HG03521 (cell line): Measurements from ENCODE around the gene TTC38.
"Not testable (repeated sequence)": the region's sequence is repeated elsewhere in the genome, so short reads cannot be mapped to it uniquely, and the experiment has no call there.

Experiments
- ATAC-seq: cut with Tn5 transposase; IDR thresholded peaks from one replicate; pipeline ENCODE4 v1.9.1; 2021; ENCODE audit warnings: mild to moderate bottlenecking, moderate library complexity; ENCODE audit not compliant: unreplicated experiment

The TTC38 gene

DNA sequence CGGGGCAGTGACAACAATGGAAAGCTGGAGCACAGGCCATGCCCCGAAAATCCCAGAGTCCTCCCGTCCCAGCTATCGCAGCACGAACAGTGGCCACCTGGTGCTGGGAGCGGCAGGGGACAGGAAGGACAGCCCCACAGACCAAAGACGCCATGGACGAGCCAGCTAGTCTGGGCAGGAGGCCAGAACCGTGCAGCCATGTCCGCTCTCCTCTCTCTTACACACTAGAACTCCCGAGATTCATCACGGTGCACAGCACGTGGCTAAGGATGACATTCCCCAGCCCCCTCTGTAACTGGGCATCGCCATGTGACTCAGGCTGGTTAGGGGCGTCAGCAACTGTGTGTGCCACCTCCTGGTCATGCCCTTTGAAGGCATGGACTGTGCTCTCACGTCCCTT, 22.3 kb upstream of the TTC38 start:
- no peak for ATAC-seq

DNA sequence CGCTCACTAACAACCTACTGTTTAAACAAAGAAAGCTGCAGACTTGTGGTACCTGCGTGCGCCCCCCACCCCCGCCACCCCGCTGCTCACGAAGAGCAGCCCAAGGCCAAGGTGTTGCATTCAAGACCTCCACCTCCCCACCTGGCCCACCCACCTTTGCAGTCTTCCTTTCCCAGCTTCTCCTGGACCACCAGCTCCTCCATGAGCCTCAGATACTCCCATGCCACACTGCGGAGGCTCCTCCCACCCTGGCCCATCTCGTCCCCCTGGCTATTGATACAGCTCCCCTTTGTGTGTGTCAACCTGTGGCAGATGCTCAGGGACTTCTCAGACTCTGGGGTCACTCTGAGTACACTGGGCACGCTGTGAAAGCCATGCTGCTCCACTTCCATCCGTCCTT, 21.6 kb upstream of the TTC38 start:
- no peak for ATAC-seq

GRCh38 chr22:46247443-46247975, 20.3 kb upstream of the TTC38 start:
- no peak for ATAC-seq

DNA sequence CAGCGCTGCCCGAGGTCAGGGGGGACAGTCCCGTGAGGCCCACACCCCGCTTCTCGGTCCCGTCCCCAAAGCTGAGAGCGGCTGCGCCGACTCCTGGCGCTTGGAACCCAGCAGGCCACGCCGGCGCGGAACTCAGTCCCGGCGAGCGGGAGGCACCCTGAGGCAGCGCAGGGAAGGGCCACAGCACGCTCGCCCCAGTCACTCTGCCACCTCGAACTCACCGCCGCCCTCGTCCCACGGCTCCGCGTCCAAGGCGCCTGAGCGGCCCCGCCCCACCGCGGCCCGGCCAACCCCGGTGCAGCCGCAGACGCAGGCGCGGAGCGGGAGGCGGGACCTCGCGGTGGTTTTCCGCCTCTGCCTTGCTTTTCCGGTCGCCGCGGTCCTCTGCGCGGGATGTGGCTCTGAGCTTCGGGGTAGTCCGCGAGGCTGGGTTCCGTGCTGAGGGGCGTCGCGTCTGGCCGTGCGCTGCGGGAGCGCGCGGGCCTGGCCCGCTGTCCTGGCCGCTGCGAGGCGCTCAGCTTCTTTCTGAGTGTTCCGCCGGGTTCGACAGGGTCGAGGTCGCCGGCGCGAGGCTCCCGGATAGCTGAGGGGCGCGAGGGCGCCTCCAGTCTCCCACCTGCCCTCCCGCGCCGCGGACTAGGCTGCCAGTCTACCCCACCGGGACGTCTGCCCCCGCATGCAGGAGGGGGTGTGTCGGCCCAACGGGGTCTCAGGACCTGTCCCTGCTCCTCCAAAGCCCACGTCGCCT, 17.6 kb upstream of the TTC38 start, which contains the start of gene CDPF1:
Gene CDPF1, minus strand, starts transcription at position 259 of the 748 bp plus-strand sequence. CDS start 2,009 bp downstream, outside the sequence.
- ATAC-seq, result peak; percentile 80

DNA sequence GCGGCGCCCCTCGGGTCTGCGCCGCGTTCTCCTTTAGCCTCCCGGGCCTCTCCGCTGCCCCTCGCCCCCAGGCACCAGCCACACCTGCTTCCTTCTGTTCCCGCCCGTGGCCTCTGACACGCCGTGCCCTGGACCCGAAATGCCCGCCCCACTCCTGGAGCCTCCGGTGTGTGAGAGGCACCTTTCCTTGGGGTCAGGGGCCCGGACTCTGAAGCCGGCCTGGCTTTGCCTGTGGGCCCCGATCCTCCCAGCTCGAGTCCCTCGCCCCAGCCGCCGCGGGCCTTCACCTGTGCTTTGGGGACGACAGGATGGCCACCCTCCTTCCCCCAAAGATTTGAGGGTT, 17.1 kb upstream of the TTC38 start:
- ATAC-seq, result peak; percentile 14

GRCh38 chr22:46251266-46251665, 16.5 kb upstream of the TTC38 start:
- no peak for ATAC-seq

DNA sequence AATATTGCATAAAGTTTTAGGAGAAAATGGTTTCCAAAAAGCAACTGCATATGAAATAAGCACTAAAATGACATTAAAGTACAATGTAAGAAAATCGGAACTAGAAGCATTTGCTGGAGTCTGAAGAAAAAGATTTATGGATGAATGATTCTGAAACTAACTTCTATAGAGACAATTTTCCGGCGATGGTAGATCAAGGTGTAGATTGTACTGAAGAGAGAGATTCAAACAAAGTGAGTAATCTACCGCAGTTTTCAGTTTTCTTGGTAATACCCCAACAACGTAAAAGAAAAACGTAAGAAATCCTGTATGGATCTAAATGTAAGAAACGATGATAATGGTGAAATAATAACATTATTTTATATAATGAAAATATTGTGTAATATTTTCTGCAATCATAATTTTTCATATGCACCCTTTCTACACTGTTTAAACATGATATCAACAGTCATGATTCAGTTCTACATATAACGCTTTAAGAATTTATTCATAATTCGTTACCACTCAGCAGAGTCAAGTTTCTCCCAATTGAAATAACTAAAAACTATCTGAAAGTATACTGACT, 15.9 kb upstream of the TTC38 start:
- ATAC-seq, result no peak

DNA sequence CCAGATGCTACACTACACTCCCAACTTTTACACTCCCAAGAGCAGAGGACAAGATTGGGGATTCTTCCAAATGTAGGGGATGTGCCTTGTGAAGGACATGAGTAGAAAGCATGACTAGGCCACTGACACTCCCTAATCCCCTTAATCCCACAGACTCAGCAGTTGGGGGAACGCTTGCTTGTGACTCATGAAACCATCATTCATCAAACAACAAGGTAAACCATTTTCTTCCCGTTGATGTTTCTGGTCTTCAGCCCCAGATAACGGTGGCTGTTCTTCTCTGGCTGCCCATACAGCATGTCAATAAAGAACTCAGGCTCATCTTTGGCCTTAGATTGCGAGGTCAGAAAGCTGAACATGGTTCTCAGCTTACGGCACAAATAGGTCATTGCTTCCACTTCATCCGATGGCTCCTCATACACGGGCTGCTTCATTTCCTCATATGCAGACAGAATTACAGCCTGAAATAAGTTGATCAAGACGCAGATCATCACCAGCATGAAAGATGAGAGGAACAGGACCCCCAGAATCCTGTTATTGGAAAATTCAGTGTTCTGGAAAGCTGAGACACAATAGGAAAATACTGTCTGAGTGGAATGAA, 11.3 kb upstream of the TTC38 start:
- ATAC-seq, result no peak

DNA sequence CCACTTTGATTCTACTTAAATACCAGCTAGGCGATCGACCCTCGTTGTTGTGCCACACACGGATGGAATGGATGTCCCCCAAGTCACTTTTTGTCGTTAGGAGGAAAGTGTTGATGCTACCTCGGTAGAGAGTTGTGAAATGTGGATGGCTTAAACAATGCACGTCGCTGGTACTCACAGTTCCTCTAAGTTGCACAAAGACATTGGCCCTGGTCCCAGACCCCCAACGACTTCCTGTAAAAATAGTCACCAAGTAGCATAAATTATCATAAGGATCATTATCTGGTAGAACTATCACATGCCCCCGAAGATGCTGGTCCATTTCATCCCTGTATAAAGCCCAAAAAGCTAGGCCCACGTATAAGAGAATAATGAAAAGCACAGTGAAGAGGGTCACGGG, 8.4 kb upstream of the TTC38 start:
- no peak for ATAC-seq

- ATAC-seq, result no peak
Observed at GRCh38 chr22:46260038-46260437, 7.8 kb upstream of the TTC38 start.

DNA sequence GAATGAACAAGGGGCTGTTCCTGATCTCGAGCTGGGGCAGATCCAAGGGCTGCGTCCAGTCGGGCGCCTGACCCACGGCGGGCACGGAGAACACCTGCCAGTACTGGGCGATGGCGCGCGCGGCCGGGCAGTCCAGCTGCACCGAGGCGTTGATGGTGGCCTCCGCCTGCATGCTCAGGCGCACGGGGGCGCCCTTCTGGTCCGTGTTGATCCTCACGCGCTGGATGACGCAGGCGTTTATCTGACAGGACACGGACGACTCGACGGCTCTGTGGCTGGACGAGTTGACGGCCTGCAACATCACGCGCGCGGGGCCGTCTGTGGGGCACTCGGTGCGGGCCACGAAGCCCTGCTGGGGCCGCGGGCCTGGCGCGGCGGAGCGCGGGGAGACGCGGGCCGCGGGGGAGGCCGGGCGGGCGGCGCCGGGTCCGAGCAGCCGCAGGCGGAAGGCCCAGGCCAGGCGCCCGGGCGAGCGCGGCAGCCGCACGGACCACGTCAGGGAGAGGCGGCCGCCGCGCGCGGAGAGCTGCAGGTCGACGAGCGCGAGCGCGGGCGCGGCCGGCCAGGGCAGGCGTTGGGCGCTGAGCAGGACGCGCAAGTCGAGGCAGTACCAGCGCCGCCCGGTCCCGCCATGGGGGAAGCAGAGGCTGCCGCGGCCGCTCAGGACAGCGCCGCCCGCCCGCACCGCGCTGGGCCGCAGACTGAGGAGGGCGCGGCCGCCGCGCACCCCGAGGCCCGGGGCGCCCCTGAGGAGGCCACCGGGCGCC, 5.2 kb upstream of the TTC38 start:
- no peak for ATAC-seq

- no peak for ATAC-seq
Observed at GRCh38 chr22:46263216-46263590, 4.6 kb upstream of the TTC38 start, which contains the start of gene PKDREJ. TSS of gene PKDREJ (minus strand) at chr22:46263343. CDS start at chr22:46263322, 21 bp downstream.

DNA sequence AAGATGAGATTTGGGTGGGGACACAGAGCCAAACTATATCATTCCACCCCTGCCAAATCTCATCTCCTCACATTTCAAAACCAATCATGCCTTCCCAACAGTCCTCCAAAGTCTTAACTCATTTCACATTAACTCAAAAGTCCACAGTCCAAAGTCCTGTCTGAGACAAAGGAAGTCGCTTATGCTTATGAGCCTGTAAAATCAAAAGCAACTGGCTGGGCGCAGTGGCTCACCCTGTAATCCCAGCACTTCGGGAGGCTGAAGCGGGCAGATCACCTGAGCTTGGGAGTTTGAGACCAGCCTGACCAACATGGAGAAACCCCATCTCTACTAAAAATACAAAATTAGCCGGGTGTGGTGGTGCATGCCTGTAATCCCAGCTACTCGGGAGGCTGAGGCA, 3.3 kb upstream of the TTC38 start:
- ATAC-seq, result not testable (repeated sequence)

DNA sequence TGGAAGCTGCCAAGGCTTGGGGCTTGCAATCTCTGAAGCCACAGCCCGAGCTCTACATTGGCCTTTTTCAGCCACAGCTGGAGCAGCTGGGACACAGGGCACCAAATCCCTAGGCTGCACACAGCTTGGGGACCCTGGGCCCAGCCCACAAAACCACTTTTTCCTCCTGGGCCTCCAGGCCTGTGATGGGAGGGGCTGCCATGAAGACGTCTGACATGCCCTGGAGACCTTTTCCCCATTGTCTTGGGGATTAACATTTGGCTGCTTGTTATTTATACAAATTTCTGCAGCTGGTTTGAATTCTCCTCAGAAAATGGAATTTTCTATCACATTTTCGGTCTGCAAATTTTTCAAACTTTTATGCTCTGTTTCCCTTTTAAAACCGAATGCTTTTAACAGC, 2.2 kb upstream of the TTC38 start:
- not testable (repeated sequence) for ATAC-seq

GRCh38 chr22:46269564-46269963, 1.8 kb downstream of the TTC38 start:
- no peak for ATAC-seq

GRCh38 chr22:46272196-46272595, 4.4 kb downstream of the TTC38 start:
- no peak for ATAC-seq

DNA sequence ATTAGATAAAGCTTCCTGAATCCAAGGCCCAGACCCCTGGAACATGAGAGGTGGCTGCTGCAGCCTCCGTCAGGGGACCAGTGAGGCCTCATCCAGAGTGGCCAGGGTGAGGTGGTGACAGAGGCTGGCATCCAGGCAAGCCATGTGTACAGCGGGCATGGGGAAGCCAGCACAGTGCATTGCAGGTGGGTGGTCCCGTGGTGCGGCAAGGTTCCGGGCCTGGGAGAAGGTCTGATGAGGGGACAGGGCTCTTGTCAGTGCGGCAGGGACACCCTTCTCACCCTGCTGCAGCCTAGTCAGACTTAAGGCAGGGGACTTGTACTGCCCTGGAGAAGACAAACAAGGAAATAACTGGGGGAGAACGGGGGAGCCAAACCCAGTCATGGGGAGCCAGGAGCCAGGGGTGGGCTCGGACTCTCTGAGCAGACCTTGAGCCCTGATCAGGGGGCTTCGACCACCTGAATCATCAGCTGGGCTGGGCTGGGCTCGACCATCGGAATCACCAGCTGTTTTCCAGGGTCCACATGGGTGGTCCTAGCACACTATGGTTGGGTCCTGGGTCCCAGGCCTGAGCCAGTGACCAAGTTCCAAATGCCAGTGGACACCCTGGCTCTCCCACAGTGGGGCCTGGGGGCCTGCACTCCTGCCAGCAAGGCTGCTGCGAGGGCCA, 5.1 kb downstream of the TTC38 start:
- no peak for ATAC-seq

DNA sequence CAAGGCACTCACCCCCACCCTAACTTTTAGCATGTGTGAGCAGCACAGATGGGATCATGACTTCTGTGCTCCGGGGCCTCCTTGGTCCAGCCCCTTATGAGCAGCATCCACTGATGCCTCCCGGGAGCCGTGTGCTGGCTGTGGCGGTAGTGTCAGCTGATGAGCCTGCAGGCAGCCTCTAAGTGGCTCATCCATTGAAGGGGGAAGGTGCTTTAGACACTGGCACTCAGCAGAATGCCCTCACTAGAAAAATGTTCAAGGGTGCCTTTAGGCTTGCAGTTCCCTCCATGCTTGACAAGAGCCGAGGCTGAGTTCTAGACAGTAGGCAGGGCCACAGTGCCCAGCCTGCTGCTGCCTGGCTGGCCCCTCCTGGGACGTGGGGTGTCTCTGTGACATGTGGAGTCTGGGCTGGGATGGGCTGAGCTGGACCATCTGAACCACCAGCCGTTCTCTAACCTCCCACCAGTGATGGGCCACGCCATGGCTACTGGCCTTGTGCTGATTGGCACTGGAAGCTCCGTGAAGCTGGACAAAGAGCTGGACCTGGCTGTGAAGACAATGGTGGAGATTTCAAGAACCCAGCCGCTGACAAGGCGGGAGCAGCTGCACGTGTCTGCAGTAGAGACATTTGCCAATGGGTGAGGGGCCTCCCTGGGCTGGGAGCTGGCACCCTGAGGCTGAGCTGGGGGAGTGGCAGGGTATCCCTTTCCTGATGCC, 5.8 kb downstream of the TTC38 start:
- no peak for ATAC-seq

DNA sequence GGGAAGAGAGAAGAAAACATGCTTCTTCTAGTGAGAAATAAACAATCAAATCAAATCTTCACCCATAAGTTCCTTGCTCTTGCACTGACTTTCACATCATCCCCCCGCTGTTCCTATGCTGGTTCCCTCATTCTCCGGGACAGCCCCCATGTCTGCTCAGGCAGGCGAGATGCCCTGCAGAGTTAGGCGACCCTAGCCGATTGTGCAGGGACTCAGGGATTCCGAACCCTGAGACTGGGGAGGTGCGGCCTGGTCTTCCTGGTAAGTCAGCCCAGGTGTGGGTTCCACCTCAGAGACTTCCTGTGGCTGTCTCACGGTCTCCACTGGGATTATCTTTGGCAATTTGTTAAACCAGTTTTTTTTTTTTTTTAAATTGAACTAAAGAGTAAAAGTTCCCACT, 6.6 kb downstream of the TTC38 start:
- no peak for ATAC-seq

GRCh38 chr22:46275455-46276122, 7.8 kb downstream of the TTC38 start:
- no peak for ATAC-seq
